Large intestine (tissue), 3 donors: ENCODE results near the gene BACH2. TPM values are rescaled to one million over a fixed set of nuclear protein-coding genes. Genes with fewer than 3 reads are reported as not detected.
"Not testable (repeated sequence)": the region's sequence is repeated elsewhere in the genome, so short reads cannot be mapped to it uniquely, and the experiment has no call there.

ENCODE experiments used
- DNase-seq, 2 donors: peaks; one replicate each; pipeline versions ENCODE4 v3.0.0 to v3.0.0-alpha.2; 2013
- H3K27ac ChIP-seq: one replicate; pipeline ENCODE4 v1.5.1; 2013; ENCODE audit warnings: low read length
- H3K27me3 ChIP-seq: 2 replicates; pipeline ENCODE4 v1.6.1; 2013; ENCODE audit warnings: low read length; ENCODE audit not compliant: control insufficient read depth, insufficient read depth
- H3K36me3 ChIP-seq: 2 replicates; pipeline ENCODE4 v1.6.1; 2013; ENCODE audit warnings: low read length; ENCODE audit not compliant: control insufficient read depth, insufficient read depth
- H3K4me1 ChIP-seq: one replicate; pipeline ENCODE4 v1.6.1; 2013; ENCODE audit warnings: low read length; ENCODE audit not compliant: control insufficient read depth, insufficient read depth
- H3K4me3 ChIP-seq: one replicate; pipeline ENCODE4 v1.5.1; 2013; ENCODE audit warnings: low read length
- H3K9me3 ChIP-seq: one replicate; pipeline ENCODE4 v1.6.1; 2013; ENCODE audit warnings: mild to moderate bottlenecking, low read depth, low read length, moderate library complexity; ENCODE audit not compliant: control insufficient read depth
- WGBS: methylation state at CpG from one replicate; pipeline ENCODE4 v1.1.5; 2013; ENCODE audit warnings: low lambda C conversion rate; ENCODE audit not compliant: insufficient coverage; 5-methylcytosine and 5-hydroxymethylcytosine counted together
- polyA plus RNA-seq: library from polyadenylated mRNA; unstranded; fragments of 120-200 nt; gene quantifications from one replicate; pipeline ENCODE4 v1.2.1, GENCODE V29; 2013

BACH2 gene
- polyA plus RNA-seq, 1 donor, result 2.8 TPM

- Histone ChIP-seq H3K27ac (no peak overlapping the region), H3K9me3 (no peaks in the 10 kb centered on the region), H3K4me1 (no peaks in the 10 kb centered on the region), H3K4me3 (no peak overlapping the region), H3K27me3 (no peaks in the 10 kb centered on the region), H3K36me3 (no peaks in the 10 kb centered on the region)
- WGBS, result 71% methylated on average over 1 of the region's 7 CpGs
- DNase-seq, result no peak
These were observed 157.3 kb downstream of the BACH2 start for GRCh38 chr6:90139272-90139817.

GRCh38 chr6:90136837-90137568 is 159.6 kb downstream of the BACH2 start:
- Histone ChIP-seq H3K4me1 (no peaks in the 10 kb centered on the region), H3K27ac (no peak overlapping the region), H3K36me3 (no peaks in the 10 kb centered on the region), H3K4me3 (no peak overlapping the region), H3K9me3 (no peaks in the 10 kb centered on the region), H3K27me3 (no peaks in the 10 kb centered on the region)
- 67% methylated on average over 1 of the region's 2 CpGs for WGBS
- DNase-seq, result no peak

- Histone ChIP-seq H3K9me3 (no peaks in the 10 kb centered on the region), H3K27ac (no peak overlapping the region), H3K36me3 (no peaks in the 10 kb centered on the region), H3K4me3 (no peak overlapping the region), H3K27me3 (no peaks in the 10 kb centered on the region), H3K4me1 (no peaks in the 10 kb centered on the region)
- no peak for DNase-seq
- WGBS, result no CpG with 5 or more reads among the region's 2 CpGs
These were observed 160.5 kb downstream of the BACH2 start for GRCh38 chr6:90136176-90136575.

GRCh38 chr6:90135667-90136066 is 161.0 kb downstream of the BACH2 start:
- no peaks in the 10 kb centered on the region for H3K4me1 ChIP-seq
- 74% methylated on average over 3 of the region's 5 CpGs for WGBS
- no peaks in the 10 kb centered on the region for H3K36me3 ChIP-seq
- H3K4me3 ChIP-seq, result no peak overlapping the region
- DNase-seq, result no peak
- H3K27me3 ChIP-seq, result no peaks in the 10 kb centered on the region
- no peak overlapping the region for H3K27ac ChIP-seq
- no peaks in the 10 kb centered on the region for H3K9me3 ChIP-seq

- H3K27me3 ChIP-seq, H3K4me3 ChIP-seq, H3K27ac ChIP-seq, H3K9me3 ChIP-seq, H3K4me1 ChIP-seq, H3K36me3 ChIP-seq, DNase-seq: not testable (repeated sequence)
- WGBS, result no CpG with 5 or more reads among the region's 3 CpGs
These were observed 163.0 kb downstream of the BACH2 start for GRCh38 chr6:90133664-90134063.

GRCh38 chr6:90131614-90132423 is 164.8 kb downstream of the BACH2 start:
- Histone ChIP-seq H3K4me3 (no peak overlapping the region), H3K36me3 (no peaks in the 10 kb centered on the region), H3K27me3 (no peaks in the 10 kb centered on the region), H3K4me1 (no peaks in the 10 kb centered on the region), H3K9me3 (no peaks in the 10 kb centered on the region), H3K27ac (no peak overlapping the region)
- 37% methylated on average over 2 of the region's 7 CpGs for WGBS
- peak in 1 of 2 donors; percentile 9 for DNase-seq

GRCh38 chr6:90131125-90131524 is 165.5 kb downstream of the BACH2 start:
- WGBS, result no CpG with 5 or more reads among the region's 1 CpG
- no peak overlapping the region for H3K27ac ChIP-seq
- H3K4me1 ChIP-seq, result no peaks in the 10 kb centered on the region
- H3K36me3 ChIP-seq, result no peaks in the 10 kb centered on the region
- no peak for DNase-seq
- no peak overlapping the region for H3K4me3 ChIP-seq
- H3K9me3 ChIP-seq, result no peaks in the 10 kb centered on the region
- H3K27me3 ChIP-seq, result no peaks in the 10 kb centered on the region

GRCh38 chr6:90128687-90129086 is 168.0 kb downstream of the BACH2 start:
- H3K36me3 ChIP-seq, H3K4me3 ChIP-seq, H3K4me1 ChIP-seq, H3K9me3 ChIP-seq, DNase-seq, H3K27ac ChIP-seq, H3K27me3 ChIP-seq: not testable (repeated sequence)
- no CpG with 5 or more reads among the region's 2 CpGs for WGBS

- Histone ChIP-seq H3K4me1 (no peaks in the 10 kb centered on the region), H3K36me3 (no peaks in the 10 kb centered on the region), H3K27me3 (no peaks in the 10 kb centered on the region), H3K9me3 (no peaks in the 10 kb centered on the region), H3K27ac (no peak overlapping the region), H3K4me3 (no peak overlapping the region)
- no peak for DNase-seq
- no CpG with 5 or more reads among the region's 7 CpGs for WGBS
These were observed 169.0 kb downstream of the BACH2 start for GRCh38 chr6:90127595-90127994.

- no peaks in the 10 kb centered on the region for H3K9me3 ChIP-seq
- no peaks in the 10 kb centered on the region for H3K4me1 ChIP-seq
- no CpG with 5 or more reads among the region's 4 CpGs for WGBS
- DNase-seq, result no peak
- H3K4me3 ChIP-seq, result no peak overlapping the region
- H3K27ac ChIP-seq, result no peak overlapping the region
- no peaks in the 10 kb centered on the region for H3K36me3 ChIP-seq
- no peaks in the 10 kb centered on the region for H3K27me3 ChIP-seq
These were observed 169.8 kb downstream of the BACH2 start for GRCh38 chr6:90126839-90127238.
